ENCODE results near the gene MAP3K4. TPM values are rescaled to one million over a fixed set of nuclear protein-coding genes. Genes with fewer than 3 reads are reported as not detected.

The MAP3K4 gene
- total RNA-seq, 1 donor from 2014 or later = 49.3 TPM

DNA sequence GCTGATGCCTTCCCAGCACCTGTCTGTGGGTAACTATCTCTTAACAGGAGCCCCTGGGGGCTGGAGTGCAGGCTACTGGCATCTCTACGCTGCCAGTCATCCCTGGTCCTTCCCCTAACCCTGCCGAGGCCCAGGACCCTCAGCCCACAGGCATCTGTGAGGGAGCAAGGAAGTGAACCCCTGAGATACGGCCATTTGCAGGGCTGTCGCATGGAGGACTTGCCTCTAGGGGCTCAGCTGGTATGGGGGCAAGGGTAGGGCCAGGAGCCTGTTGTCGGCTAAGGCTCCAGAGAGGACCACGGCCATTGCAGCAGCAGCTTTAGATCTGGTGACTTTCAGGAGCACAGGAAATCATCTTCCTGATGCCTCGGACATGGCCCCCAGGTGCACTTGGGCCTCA, 49.7 kb downstream of the MAP3K4 start:
- Mint-ChIP-seq H3K36me3 (ENCODE audit: low read depth) (peaks cover 31% of the 10 kb centered on the region), H3K27ac (no peak overlapping the region), H3K27me3 (ENCODE audit: low read depth) (no peaks in the 10 kb centered on the region), H3K4me1 (ENCODE audit: low read depth) (peaks cover 15% of the 10 kb centered on the region), H3K4me3 (ENCODE audit: low read depth) (no peak overlapping the region), H3K9me3 (no peaks in the 10 kb centered on the region)
- intact Hi-C loops (cut with micrococcal nuclease) = no loop called here
- no peak for DNase-seq (ENCODE audit: low spot score)

DNA sequence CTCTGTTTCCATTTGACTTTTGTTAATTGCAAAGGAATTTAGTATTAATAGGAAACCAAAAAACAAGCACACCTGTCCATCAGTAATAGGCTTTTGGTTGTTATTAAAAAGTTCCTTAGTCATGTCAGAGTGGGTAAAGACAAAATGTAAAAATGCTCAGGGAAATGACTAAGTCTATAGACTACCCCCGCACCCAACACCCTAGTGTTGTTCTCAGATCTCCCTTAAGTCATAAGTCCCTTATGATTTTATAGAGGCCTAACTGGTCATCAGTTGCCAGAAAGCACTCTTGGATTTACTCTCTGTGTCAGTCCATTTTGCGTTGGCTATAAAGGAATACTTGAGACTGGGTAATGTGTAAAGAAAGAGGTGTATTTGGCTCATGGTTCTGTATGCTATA, 52.8 kb downstream of the MAP3K4 start:
- peaks cover 3% of the 10 kb centered on the region for H3K4me1 Mint-ChIP-seq (ENCODE audit: low read depth)
- no peak overlapping the region for H3K4me3 Mint-ChIP-seq (ENCODE audit: low read depth)
- no peaks in the 10 kb centered on the region for H3K9me3 Mint-ChIP-seq
- intact Hi-C loops (cut with micrococcal nuclease) = no loop called here
- H3K27ac Mint-ChIP-seq = no peak overlapping the region
- H3K36me3 Mint-ChIP-seq (ENCODE audit: low read depth) = peaks cover 14% of the 10 kb centered on the region
- H3K27me3 Mint-ChIP-seq (ENCODE audit: low read depth) = no peaks in the 10 kb centered on the region
- no peak for DNase-seq (ENCODE audit: low spot score)

DNA sequence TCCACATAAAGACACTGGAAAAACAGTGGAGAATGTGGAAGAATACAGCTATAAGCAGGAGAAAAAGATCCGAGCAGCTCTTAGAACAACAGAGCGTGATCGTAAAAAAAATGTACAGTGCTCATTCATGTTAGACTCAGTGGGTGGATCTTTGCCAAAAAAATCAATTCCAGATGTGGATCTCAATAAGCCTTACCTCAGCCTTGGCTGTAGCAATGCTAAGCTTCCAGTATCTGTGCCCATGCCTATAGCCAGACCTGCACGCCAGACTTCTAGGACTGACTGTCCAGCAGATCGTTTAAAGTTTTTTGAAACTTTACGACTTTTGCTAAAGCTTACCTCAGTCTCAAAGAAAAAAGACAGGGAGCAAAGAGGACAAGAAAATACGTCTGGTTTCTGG, 57.1 kb downstream of the MAP3K4 start:
- intact Hi-C loops (cut with micrococcal nuclease) = no loop called here
- no peak overlapping the region for H3K27ac Mint-ChIP-seq

DNA sequence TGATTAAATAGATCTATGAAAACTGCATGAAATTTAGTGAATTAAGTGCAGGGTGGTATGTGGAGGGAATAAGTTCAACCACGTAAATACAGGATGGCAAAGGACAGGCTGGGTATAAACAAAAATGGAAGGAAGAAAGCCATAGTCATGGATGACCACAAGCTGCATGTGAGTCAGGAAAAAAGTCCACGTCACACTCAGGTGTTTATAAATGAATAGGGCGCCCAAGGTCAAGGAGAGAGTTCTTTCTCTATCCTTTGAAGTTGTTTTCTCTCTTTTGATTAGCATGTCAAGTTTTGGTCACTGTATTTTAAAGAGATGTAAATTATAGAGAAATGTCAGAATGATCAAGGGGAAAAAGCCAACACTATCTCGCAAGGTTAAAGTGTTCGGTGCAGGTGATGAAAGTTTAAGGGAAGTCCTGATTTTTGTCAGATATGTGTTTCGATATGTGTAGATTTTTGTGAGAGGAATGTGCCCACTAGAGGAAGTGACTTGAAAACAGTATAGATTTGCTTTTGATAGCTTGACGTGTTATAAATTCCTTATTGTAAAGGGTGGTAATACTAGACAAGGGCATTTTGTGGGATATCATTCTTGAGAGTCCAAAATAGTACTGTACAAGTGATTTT, 58.7 kb downstream of the MAP3K4 start:
- peaks cover 15% of the 10 kb centered on the region for H3K4me1 Mint-ChIP-seq (ENCODE audit: low read depth)
- intact Hi-C loops (cut with micrococcal nuclease) = no loop called here
- H3K4me3 Mint-ChIP-seq (ENCODE audit: low read depth) = no peak overlapping the region
- no peaks in the 10 kb centered on the region for H3K9me3 Mint-ChIP-seq
- peaks cover 10% of the 10 kb centered on the region for H3K36me3 Mint-ChIP-seq (ENCODE audit: low read depth)
- H3K27me3 Mint-ChIP-seq (ENCODE audit: low read depth) = no peaks in the 10 kb centered on the region
- DNase-seq (ENCODE audit: low spot score) = no peak
- H3K27ac Mint-ChIP-seq = no peak overlapping the region

More for the DNA sequence above, 57.1 kb downstream of the MAP3K4 start:
- Mint-ChIP-seq H3K4me3 (ENCODE audit: low read depth) (no peak overlapping the region), H3K36me3 (ENCODE audit: low read depth) (peaks cover 15% of the 10 kb centered on the region), H3K9me3 (no peaks in the 10 kb centered on the region), H3K4me1 (ENCODE audit: low read depth) (peaks cover 18% of the 10 kb centered on the region), H3K27me3 (ENCODE audit: low read depth) (no peaks in the 10 kb centered on the region)
- DNase-seq (ENCODE audit: low spot score) = no peak

DNA sequence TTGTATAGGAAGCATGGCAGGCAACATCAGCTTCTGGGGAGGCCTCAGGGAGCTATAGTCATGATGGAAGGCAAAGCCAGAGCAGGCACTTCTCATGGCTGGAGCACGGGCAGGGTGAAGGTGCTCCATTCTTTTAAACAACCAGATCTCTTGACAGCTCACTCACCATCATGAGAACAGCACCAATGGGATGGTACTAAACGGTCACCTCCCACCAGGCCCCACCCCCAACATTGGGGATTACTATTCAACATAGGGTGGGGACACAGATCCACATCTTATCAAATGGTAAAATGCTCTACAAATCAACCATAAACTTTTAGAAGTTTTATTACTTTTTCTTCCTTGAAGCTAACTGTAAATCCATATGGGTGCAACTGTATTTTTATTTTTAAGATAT, 61.5 kb downstream of the MAP3K4 start:
- DNase-seq (ENCODE audit: low spot score) = no peak
- Mint-ChIP-seq H3K27me3 (ENCODE audit: low read depth) (no peaks in the 10 kb centered on the region), H3K27ac (no peak overlapping the region), H3K9me3 (no peaks in the 10 kb centered on the region), H3K4me3 (ENCODE audit: low read depth) (no peak overlapping the region), H3K36me3 (ENCODE audit: low read depth) (peaks cover 12% of the 10 kb centered on the region), H3K4me1 (ENCODE audit: low read depth) (peaks cover 16% of the 10 kb centered on the region)
- intact Hi-C loops (cut with micrococcal nuclease) = no loop called here

DNA sequence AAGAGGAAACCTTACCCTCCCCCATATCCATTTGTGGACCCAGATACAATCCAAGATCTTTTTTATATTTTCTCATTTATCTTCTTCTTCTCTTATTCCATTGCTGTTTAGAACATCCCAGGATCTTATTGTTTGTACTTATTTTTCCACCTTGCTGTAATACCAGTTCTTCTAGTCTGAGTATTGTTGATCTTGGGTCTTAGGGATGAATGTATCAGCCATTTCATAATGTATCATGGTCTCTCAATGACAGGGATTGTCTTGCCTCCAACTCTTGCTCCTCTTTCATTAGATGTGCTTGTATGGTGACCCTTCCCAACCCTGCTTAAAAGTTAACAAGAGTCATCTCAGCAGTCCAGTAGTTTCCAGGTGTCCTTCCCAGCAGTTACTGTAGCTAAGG, 63.3 kb downstream of the MAP3K4 start:
- H3K4me1 Mint-ChIP-seq (ENCODE audit: low read depth) = peaks cover 11% of the 10 kb centered on the region
- H3K27me3 Mint-ChIP-seq (ENCODE audit: low read depth) = no peaks in the 10 kb centered on the region
- no peak overlapping the region for H3K27ac Mint-ChIP-seq
- DNase-seq (ENCODE audit: low spot score) = no peak
- H3K9me3 Mint-ChIP-seq = no peaks in the 10 kb centered on the region
- intact Hi-C loops (cut with micrococcal nuclease) = no loop called here
- H3K36me3 Mint-ChIP-seq (ENCODE audit: low read depth) = peaks cover 8% of the 10 kb centered on the region
- no peak overlapping the region for H3K4me3 Mint-ChIP-seq (ENCODE audit: low read depth)

DNA sequence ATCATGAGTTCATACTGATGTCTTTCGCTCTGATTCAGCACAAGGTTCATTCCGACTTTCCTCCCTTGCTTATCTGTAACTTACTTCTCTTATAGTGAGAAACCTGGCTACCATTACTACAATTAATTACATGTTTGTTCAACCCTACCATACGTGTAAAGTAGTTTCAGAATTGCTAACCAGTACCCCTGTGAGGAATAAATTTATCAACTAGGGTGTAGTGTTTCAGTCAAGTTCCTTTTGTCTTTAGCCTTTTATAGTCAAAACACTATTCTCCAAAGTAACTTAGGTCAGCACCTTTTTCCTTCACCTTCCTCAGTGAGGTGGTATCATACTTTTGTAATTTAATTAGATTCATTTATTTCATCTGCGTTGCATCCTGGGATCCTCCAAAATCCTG, 64.9 kb downstream of the MAP3K4 start:
- no peaks in the 10 kb centered on the region for H3K9me3 Mint-ChIP-seq
- H3K4me1 Mint-ChIP-seq (ENCODE audit: low read depth) = peaks cover 2% of the 10 kb centered on the region
- no peak overlapping the region for H3K4me3 Mint-ChIP-seq (ENCODE audit: low read depth)
- no peak for DNase-seq (ENCODE audit: low spot score)
- H3K27me3 Mint-ChIP-seq (ENCODE audit: low read depth) = no peaks in the 10 kb centered on the region
- no peak overlapping the region for H3K27ac Mint-ChIP-seq
- H3K36me3 Mint-ChIP-seq (ENCODE audit: low read depth) = peaks cover 12% of the 10 kb centered on the region
- intact Hi-C loops (cut with micrococcal nuclease) = no loop called here

DNA sequence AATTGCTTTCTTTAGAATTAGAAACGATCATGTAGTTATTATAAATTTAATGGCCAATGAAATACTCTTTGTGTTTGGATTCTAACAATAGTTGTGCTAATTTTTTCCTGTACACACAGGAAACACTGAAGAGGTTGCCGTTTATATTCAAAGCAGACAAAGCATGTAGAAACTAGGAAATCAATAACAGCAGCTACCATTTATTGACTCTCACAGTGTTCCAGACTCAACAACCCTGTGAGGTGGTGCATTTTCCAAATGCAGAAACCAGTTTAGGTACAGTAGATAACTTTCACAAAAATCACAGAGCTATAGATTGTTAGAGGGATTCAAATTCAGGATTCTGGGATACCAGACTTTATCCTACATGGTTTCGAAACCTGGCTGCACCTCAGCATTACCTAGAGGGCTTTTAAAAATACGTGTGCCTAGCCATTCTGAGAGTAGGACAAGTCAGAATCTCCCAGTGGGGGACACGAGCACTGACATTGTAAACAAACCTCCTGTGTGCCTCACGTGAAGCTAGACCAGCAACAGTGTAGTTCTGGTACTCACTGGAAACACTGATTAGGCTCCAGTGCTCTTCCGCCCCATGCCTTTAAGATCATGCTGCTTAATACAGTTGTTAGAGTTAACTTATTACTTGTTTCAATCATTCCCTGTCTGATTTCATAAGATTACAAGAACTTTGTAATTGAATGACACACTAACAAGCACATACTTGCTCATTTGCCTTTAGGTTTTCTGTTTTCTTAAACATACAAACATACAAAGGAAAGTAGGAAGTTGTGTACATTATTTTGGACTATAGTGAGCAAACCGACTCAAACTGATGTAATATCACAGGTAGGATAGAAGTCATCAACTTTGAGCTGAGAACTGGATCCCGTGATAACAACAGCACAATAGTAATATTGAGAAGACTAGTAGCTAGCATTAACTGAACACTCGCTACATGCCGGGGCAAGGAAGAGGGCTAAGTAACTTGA, 65.8 kb downstream of the MAP3K4 start:
- no peak for DNase-seq (ENCODE audit: low spot score)
- Mint-ChIP-seq H3K36me3 (ENCODE audit: low read depth) (peaks cover 11% of the 10 kb centered on the region), H3K9me3 (no peaks in the 10 kb centered on the region), H3K27ac (no peak overlapping the region), H3K27me3 (ENCODE audit: low read depth) (no peaks in the 10 kb centered on the region), H3K4me3 (ENCODE audit: low read depth) (no peak overlapping the region), H3K4me1 (ENCODE audit: low read depth) (peaks cover 5% of the 10 kb centered on the region)
- intact Hi-C loops (cut with micrococcal nuclease) = no loop called here

DNA sequence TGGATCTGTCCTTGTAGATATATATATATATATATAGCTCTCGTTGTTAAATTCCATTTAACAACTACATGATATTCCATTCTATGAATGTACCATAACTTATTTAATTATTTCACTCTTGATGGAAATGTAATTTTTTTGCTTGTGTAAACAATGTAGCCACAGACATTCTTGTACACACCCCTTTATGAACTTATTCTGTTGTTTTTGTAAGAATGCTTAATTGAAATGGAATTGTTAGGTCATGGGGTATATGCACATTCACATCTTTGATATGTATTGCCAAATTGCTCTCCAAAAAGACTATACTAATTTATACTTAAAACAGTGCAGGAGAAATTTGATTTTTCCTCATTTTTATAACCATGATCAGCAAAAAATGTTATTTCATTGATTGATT, 67.2 kb downstream of the MAP3K4 start:
- H3K9me3 Mint-ChIP-seq = no peaks in the 10 kb centered on the region
- H3K36me3 Mint-ChIP-seq (ENCODE audit: low read depth) = peaks cover 9% of the 10 kb centered on the region
- intact Hi-C loops (cut with micrococcal nuclease) = no loop called here
- H3K27me3 Mint-ChIP-seq (ENCODE audit: low read depth) = no peaks in the 10 kb centered on the region
- H3K27ac Mint-ChIP-seq = no peak overlapping the region
- no peak overlapping the region for H3K4me3 Mint-ChIP-seq (ENCODE audit: low read depth)
- no peak for DNase-seq (ENCODE audit: low spot score)
- peaks cover 9% of the 10 kb centered on the region for H3K4me1 Mint-ChIP-seq (ENCODE audit: low read depth)

DNA sequence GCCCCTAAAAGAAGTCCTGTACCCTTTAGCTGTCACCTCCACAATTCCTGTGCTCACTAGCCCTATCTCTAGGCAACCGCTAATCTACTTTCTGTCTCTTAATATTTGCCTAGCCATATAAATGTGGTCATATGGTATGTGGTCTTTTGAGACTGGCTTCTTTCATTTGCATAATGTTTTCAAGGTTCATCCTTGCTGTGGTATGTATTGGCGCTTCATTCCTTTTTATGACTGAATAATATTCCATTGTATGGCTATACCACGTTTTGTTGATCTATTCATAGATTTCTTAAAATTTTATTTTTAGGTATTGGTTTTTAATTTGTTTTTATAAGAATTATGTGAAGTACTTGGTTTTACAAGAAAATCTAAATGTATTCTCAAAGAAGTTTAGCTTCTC, 70.0 kb downstream of the MAP3K4 start:
- H3K36me3 Mint-ChIP-seq (ENCODE audit: low read depth) = peaks cover 9% of the 10 kb centered on the region
- H3K4me1 Mint-ChIP-seq (ENCODE audit: low read depth) = peaks cover 9% of the 10 kb centered on the region
- H3K4me3 Mint-ChIP-seq (ENCODE audit: low read depth) = no peak overlapping the region
- H3K27me3 Mint-ChIP-seq (ENCODE audit: low read depth) = no peaks in the 10 kb centered on the region
- no peak for DNase-seq (ENCODE audit: low spot score)
- no peaks in the 10 kb centered on the region for H3K9me3 Mint-ChIP-seq
- H3K27ac Mint-ChIP-seq = no peak overlapping the region
- intact Hi-C loops (cut with micrococcal nuclease) = no loop called here

DNA sequence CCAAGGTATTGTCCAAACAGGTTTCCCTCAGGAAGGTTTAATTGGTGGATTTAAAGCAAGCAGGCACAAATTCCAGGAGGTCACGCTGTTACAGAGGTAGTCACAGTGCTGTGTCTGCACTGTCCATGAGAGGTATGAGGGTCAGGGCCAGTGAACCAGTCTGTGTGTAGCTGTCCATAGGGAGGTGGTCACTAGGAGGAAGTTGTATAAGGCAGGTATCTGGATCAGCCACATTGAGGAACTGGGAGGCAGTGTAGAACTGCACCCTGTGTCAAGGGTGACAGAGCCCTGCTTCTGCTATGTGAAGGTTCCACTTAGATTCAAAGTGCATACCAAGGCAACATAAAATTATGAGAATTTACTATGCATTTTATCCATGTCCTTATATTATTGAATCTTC, 73.3 kb downstream of the MAP3K4 start:
- H3K4me1 Mint-ChIP-seq (ENCODE audit: low read depth) = peaks cover 9% of the 10 kb centered on the region
- H3K27ac Mint-ChIP-seq = no peak overlapping the region
- peaks cover 6% of the 10 kb centered on the region for H3K36me3 Mint-ChIP-seq (ENCODE audit: low read depth)
- no peak overlapping the region for H3K4me3 Mint-ChIP-seq (ENCODE audit: low read depth)
- no peaks in the 10 kb centered on the region for H3K9me3 Mint-ChIP-seq
- no peak for DNase-seq (ENCODE audit: low spot score)
- H3K27me3 Mint-ChIP-seq (ENCODE audit: low read depth) = no peaks in the 10 kb centered on the region
- intact Hi-C loops (cut with micrococcal nuclease) = no loop called here

DNA sequence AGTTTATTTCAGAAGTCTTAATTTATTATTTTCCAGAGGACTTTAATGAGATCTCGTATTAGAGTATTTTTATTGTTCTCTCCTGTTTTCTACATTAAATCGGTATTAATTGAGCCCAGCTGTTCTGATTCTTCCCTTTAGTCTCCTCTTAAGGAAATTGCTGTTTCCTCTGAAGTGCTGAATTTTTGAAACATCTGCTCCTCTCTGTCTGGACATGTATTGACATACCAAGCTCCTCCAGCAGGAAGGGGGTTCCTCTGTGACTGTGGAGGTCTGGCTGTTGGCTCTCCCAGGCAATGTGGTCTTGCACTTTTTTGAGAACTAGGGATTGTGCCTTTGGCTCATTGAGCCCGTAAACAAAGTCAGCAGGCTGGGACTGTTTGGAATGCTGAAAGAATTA, 74.9 kb downstream of the MAP3K4 start:
- H3K36me3 Mint-ChIP-seq (ENCODE audit: low read depth) = peaks cover 1% of the 10 kb centered on the region
- H3K4me3 Mint-ChIP-seq (ENCODE audit: low read depth) = no peak overlapping the region
- DNase-seq (ENCODE audit: low spot score) = no peak
- no peaks in the 10 kb centered on the region for H3K9me3 Mint-ChIP-seq
- H3K27me3 Mint-ChIP-seq (ENCODE audit: low read depth) = no peaks in the 10 kb centered on the region
- no peak overlapping the region for H3K27ac Mint-ChIP-seq
- peaks cover 9% of the 10 kb centered on the region for H3K4me1 Mint-ChIP-seq (ENCODE audit: low read depth)
- intact Hi-C loops (cut with micrococcal nuclease) = no loop called here

DNA sequence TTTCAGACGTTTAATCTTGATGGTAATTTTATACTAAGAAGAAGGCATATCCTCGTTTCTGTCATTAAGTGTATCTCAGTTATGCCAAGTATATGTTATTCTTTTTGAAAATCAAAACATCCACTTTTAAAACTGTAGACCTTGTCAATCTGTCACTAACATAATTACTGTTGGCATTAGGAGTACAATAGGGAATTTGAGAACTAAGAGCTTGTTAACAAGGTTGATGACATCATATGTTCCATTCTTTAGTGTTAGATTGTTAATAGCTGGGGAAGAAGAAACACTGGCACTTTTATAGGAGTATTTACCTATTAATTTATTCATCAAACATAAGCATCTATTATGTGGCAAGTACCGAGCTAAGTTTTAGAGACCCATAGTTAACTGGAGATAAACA, 76.2 kb downstream of the MAP3K4 start:
- H3K4me3 Mint-ChIP-seq (ENCODE audit: low read depth) = no peak overlapping the region
- no peaks in the 10 kb centered on the region for H3K9me3 Mint-ChIP-seq
- H3K36me3 Mint-ChIP-seq (ENCODE audit: low read depth) = no peaks in the 10 kb centered on the region
- DNase-seq (ENCODE audit: low spot score) = no peak
- no peaks in the 10 kb centered on the region for H3K27me3 Mint-ChIP-seq (ENCODE audit: low read depth)
- peaks cover 6% of the 10 kb centered on the region for H3K4me1 Mint-ChIP-seq (ENCODE audit: low read depth)
- intact Hi-C loops (cut with micrococcal nuclease) = no loop called here
- H3K27ac Mint-ChIP-seq = no peak overlapping the region

Data from activated T-helper 2 cell treated with anti-CD3 and anti-CD28 coated beads, Interferon-gamma antibody, Interleukin-2, Interleukin-4, amounts not matched to agents 10 μg/mL and 5 μg/mL and 100 μg/mL, durations not matched to agents 14 hours and 24 hours and 36 hours (primary cell).